ENCODE data around the gene MYNN.
A peak's percentile ranks its signal among the peaks of the same experiment; 100 is the strongest.

GRCh38 chr3:169811631-169812331 lies 38.6 kb downstream of the MYNN start:
- TF ChIP-seq REST (tag by site-specific recombination; IDR thresholded peaks at IDR 0.05) (no peak), ZNF10 (tag by site-specific recombination; IDR thresholded peaks at IDR 0.05) (no peak), ZNF776 (tag by site-specific recombination; IDR thresholded peaks at IDR 0.05; ENCODE audit: borderline replicate concordance) (no peak), ZNF37A (tag by site-specific recombination; IDR thresholded peaks at IDR 0.05) (no peak), KLF10 (tag by site-specific recombination; IDR thresholded peaks at IDR 0.05) (no peak), CTCF (tag by site-specific recombination; IDR thresholded peaks at IDR 0.05) (no peak), ZNF175 (tag by site-specific recombination; IDR thresholded peaks at IDR 0.05) (no peak), ZNF274 (IDR thresholded peaks at IDR 0.05; ENCODE audit: low read length) (no peak), ZNF274 (tag by site-specific recombination; IDR thresholded peaks at IDR 0.05; ENCODE audit: borderline replicate concordance) (no peak), MYNN (tag by site-specific recombination; IDR thresholded peaks at IDR 0.05; ENCODE audit: borderline replicate concordance) (no peak), ZNF138 (tag by site-specific recombination; IDR thresholded peaks at IDR 0.05; ENCODE audit: borderline replicate concordance) (no peak), ZNF362 (tag by site-specific recombination; IDR thresholded peaks at IDR 0.05) (no peak), ZNF335 (tag by site-specific recombination; conservative IDR thresholded peaks at IDR 0.05) (peak; percentile 43), PRDM6 (tag by site-specific recombination; IDR thresholded peaks at IDR 0.05) (no peak)
